Activated CD4-positive, CD25-positive, alpha-beta regulatory T cell treated with anti-CD3 and anti-CD28 coated beads, Interleukin-2, amount 50 U/mL, for 16 hours (primary cell): Measurements from ENCODE around the gene PCDHGA10.
"Not testable (repeated sequence)": the region's sequence is repeated elsewhere in the genome, so short reads cannot be mapped to it uniquely, and the experiment has no call there.

Experiments
- DNase-seq: peaks from one replicate; pipeline ENCODE4 v3.0.0-alpha.2; 2020; ENCODE audit warnings: low read depth, low spot score

PCDHGA10 gene

GRCh38 chr5:141412854-141413539 is at the start of gene PCDHGA10:
TSS of gene PCDHGA10 (plus strand) at chr5:141412987. CDS start at chr5:141413176, 189 bp downstream.
- no peak for DNase-seq

- no peak for DNase-seq
Observed at GRCh38 chr5:141363952-141364660, 48.7 kb upstream of the PCDHGA10 start, which contains the start of gene PCDHGA5. TSS of gene PCDHGA5 (plus strand) at chr5:141364162. CDS start at chr5:141364331, 169 bp downstream.

- DNase-seq: no peak
Observed at GRCh38 chr5:141366016-141366896, 46.5 kb upstream of the PCDHGA10 start.

GRCh38 chr5:141369994-141370848 is 42.6 kb upstream of the PCDHGA10 start, which contains the start of gene PCDHGB3:
TSS of gene PCDHGB3 (plus strand) at chr5:141370242. CDS start at chr5:141370395, 153 bp downstream.
- no peak for DNase-seq

- DNase-seq: no peak
Observed at GRCh38 chr5:141371572-141372475, 41.0 kb upstream of the PCDHGA10 start.

GRCh38 chr5:141373673-141374317 is 39.0 kb upstream of the PCDHGA10 start, which contains the start of gene PCDHGA6:
TSS of gene PCDHGA6 (plus strand) at chr5:141373891. CDS start at chr5:141374084, 193 bp downstream.
- no peak for DNase-seq

GRCh38 chr5:141374627-141375026 is 38.2 kb upstream of the PCDHGA10 start:
- no peak for DNase-seq

GRCh38 chr5:141375444-141376155 is 37.2 kb upstream of the PCDHGA10 start:
- not testable (repeated sequence) for DNase-seq

GRCh38 chr5:141382469-141383294 is 30.1 kb upstream of the PCDHGA10 start, which contains the start of gene PCDHGA7:
TSS of gene PCDHGA7 (plus strand) at chr5:141382742. CDS start at chr5:141382900, 158 bp downstream.
- no peak for DNase-seq

GRCh38 chr5:141383345-141383744 is 29.4 kb upstream of the PCDHGA10 start:
- DNase-seq: no peak

- no peak for DNase-seq
Observed at GRCh38 chr5:141384471-141385267, 28.1 kb upstream of the PCDHGA10 start.

- not testable (repeated sequence) for DNase-seq
Observed at GRCh38 chr5:141387557-141388311, 25.1 kb upstream of the PCDHGA10 start, which contains the start of gene PCDHGB4. TSS of gene PCDHGB4 (plus strand) at chr5:141387698. CDS start at chr5:141387885, 187 bp downstream.

GRCh38 chr5:141388661-141389060 is 24.1 kb upstream of the PCDHGA10 start:
- DNase-seq: no peak

GRCh38 chr5:141389153-141390042 is 23.4 kb upstream of the PCDHGA10 start:
- DNase-seq: no peak
